ENCODE data around the gene CYLD.

The CYLD gene

DNA sequence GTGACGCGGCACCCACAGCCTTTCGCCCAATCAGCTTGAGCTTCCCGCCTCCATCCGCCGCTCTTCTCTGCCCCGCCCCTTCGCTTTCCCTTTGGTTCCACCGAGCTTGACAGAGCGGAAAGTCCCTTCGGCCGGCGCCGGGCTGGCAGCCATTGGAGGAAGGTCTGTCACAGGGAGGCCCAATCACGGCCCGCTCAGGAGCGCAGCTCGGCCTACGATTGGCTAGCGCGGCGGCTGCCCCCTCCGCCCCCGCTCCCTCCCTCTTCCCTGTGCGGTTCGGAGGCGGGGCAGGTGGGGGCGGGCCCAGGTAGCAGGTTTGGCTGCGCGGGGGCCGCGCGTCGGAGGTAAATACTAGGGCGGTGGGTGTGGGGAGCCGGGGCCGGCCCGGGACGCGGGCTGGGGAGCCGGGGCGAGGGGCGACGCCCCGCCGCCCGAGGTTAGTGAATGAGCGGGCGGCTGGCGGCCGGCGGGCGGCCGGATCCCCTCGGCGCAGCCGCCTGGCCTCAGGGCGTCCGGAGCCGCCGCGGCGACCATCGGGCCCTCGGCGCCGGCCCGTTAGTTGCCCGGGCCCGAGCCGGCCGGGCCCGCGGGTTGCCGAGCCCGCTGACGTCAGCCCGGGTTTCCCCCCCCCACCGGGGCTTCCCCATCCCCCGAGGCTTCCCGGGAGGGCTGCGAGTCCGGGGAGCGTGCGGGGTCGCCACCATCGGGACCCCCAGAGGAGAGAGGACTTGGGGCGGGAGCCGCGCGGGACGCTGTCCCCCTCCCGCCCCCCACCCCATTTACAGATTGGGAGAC is at the start of gene CYLD:
Gene CYLD (plus strand): TSS at position 306 of the 795 bp plus-strand sequence. CDS start 7,613 bp downstream, outside the sequence.
- DNase-seq (ENCODE audit: low spot score) (peak; percentile 100), ATAC-seq (ENCODE audit: low read depth) (peak; percentile 97)
- Histone ChIP-seq H3K36me3 (ENCODE audit: low read depth) (0 out of 2 replicates have a peak, but pooled peaks cover 4% of the 10 kb centered on the region), H3K4me3 (ENCODE audit: severe bottlenecking) (peak within 1 kb of the TSS; percentile 77), H3K27me3 (ENCODE audit: insufficient read depth, poor library complexity, severe bottlenecking) (no peaks in the 10 kb centered on the region), H3K27ac (ENCODE audit: poor library complexity, severe bottlenecking) (peak within 1 kb of the TSS; percentile 43), H3K9me3 (ENCODE audit: severe bottlenecking) (no peaks in the 10 kb centered on the region), H3K4me1 (ENCODE audit: insufficient read depth, poor library complexity, severe bottlenecking) (peaks cover 21% of the 10 kb centered on the region)
- TF ChIP-seq, protein P1, sequence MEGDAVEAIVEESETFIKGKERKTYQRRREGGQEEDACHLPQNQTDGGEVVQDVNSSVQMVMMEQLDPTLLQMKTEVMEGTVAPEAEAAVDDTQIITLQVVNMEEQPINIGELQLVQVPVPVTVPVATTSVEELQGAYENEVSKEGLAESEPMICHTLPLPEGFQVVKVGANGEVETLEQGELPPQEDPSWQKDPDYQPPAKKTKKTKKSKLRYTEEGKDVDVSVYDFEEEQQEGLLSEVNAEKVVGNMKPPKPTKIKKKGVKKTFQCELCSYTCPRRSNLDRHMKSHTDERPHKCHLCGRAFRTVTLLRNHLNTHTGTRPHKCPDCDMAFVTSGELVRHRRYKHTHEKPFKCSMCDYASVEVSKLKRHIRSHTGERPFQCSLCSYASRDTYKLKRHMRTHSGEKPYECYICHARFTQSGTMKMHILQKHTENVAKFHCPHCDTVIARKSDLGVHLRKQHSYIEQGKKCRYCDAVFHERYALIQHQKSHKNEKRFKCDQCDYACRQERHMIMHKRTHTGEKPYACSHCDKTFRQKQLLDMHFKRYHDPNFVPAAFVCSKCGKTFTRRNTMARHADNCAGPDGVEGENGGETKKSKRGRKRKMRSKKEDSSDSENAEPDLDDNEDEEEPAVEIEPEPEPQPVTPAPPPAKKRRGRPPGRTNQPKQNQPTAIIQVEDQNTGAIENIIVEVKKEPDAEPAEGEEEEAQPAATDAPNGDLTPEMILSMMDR (IDR thresholded peaks at IDR 0.05; ENCODE audit: poor library complexity, severe bottlenecking) = no peak

DNA sequence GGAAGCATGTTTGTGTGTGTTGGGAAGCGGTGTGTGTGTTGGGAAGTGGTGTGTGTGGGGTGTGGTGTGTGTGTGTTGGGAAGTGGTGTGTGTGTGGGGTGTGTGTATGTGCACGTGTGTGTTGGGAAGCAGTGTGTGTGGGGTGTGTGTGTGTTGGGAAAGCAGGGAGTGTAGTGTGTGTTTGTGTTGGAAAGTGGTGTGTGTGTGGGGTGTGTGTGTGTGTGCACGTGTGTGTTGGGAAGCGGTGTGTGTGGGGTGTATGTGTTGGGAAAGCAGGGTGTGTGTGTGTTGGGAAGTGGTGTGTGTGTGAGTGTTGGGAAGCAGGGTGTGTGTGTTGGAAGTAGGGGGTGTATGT is 49.3 kb upstream of the CYLD start:
- ATAC-seq (ENCODE audit: low read depth) (no peak), DNase-seq (ENCODE audit: low spot score) (no peak)
- no peaks in the 10 kb centered on the region for H3K36me3 ChIP-seq (ENCODE audit: low read depth)
- H3K9me3 ChIP-seq (ENCODE audit: severe bottlenecking) = no peaks in the 10 kb centered on the region
- TF ChIP-seq, protein P1 (IDR thresholded peaks at IDR 0.05; ENCODE audit: poor library complexity, severe bottlenecking) = no peak
- no peak overlapping the region for H3K4me3 ChIP-seq (ENCODE audit: severe bottlenecking)
- no peaks in the 10 kb centered on the region for H3K27me3 ChIP-seq (ENCODE audit: insufficient read depth, poor library complexity, severe bottlenecking)
- H3K27ac ChIP-seq (ENCODE audit: poor library complexity, severe bottlenecking) = no peak overlapping the region
- peaks cover 16% of the 10 kb centered on the region for H3K4me1 ChIP-seq (ENCODE audit: insufficient read depth, poor library complexity, severe bottlenecking)

DNA sequence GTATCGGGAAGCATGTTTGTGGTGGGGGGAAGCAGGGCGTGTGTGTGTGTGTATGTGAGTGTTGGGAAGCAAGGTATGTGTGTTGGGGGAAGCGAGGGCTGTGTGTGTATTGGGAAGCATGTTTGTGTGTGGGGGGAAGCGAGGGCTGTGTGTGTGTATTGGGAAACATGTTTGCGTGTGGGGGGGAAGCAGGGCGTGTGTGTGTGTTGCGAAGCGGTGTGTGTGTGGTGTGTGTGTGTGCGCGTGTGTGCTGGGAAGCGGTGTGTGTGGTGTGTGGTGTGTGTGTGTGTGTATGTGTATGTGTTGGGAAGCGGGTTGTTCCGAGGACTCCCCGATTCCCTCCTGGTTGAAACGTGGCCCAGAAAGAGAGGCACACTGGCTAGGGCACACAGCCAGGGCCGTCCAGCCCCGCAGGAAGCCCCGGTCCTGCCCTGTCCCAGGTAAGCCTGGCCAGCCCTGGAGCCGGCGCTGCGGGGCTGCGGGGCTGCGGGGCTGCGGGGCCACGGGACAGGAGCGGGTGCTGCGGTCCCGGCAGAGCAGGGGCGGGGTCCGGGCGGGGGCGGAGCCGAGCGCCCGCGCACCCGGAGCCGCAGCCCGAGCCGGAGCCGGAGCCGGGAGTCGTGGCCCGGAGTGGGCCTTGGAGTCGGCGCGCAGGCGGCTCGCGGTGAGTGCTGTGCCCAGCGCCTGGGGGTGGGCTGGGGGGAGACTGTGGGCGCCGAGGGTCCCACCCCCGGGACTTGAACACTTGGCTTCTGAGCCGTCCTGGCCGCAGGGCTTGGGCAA is 48.7 kb upstream of the CYLD start, which contains the start of gene NOD2:
Gene NOD2 (plus strand): TSS at position 608 of the 783 bp plus-strand sequence. CDS start 5,890 bp downstream, outside the sequence.
- H3K4me3 ChIP-seq (ENCODE audit: severe bottlenecking) = peak within 1 kb of the TSS; percentile 30
- H3K36me3 ChIP-seq (ENCODE audit: low read depth) = no peaks in the 10 kb centered on the region
- H3K4me1 ChIP-seq (ENCODE audit: insufficient read depth, poor library complexity, severe bottlenecking) = peaks cover 21% of the 10 kb centered on the region
- no peaks in the 10 kb centered on the region for H3K27me3 ChIP-seq (ENCODE audit: insufficient read depth, poor library complexity, severe bottlenecking)
- TF ChIP-seq, protein P1 (IDR thresholded peaks at IDR 0.05; ENCODE audit: poor library complexity, severe bottlenecking) = no peak
- no peak within 1 kb of the TSS for H3K27ac ChIP-seq (ENCODE audit: poor library complexity, severe bottlenecking)
- ATAC-seq (ENCODE audit: low read depth) = peak; percentile 35; the same call in 2 of the 3 replicates
- H3K9me3 ChIP-seq (ENCODE audit: severe bottlenecking) = no peaks in the 10 kb centered on the region
- DNase-seq (ENCODE audit: low spot score) = no peak

DNA sequence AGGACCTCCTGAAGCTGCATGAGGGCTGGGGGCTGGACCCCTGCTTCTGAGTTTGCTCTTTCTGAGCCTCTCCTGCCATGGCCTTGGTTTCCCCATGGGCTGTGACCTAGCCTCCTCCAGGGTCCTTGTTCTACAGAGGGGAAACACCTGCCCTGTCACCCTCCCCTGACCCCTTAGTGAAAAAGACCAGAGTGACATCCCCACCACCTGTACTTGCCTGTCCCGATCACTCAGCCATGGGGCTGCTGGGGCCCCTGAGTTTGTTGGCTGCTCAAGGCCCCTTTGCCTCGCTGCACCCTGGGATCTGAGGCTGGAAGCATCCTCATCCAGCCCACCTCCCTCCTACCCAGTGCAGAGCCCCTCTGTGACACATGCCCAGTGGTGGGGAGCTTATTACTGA is 47.7 kb upstream of the CYLD start:
- no peaks in the 10 kb centered on the region for H3K9me3 ChIP-seq (ENCODE audit: severe bottlenecking)
- H3K4me3 ChIP-seq (ENCODE audit: severe bottlenecking) = no peak overlapping the region
- H3K4me1 ChIP-seq (ENCODE audit: insufficient read depth, poor library complexity, severe bottlenecking) = peaks cover 24% of the 10 kb centered on the region
- no peaks in the 10 kb centered on the region for H3K36me3 ChIP-seq (ENCODE audit: low read depth)
- no peak overlapping the region for H3K27ac ChIP-seq (ENCODE audit: poor library complexity, severe bottlenecking)
- TF ChIP-seq, protein P1 (IDR thresholded peaks at IDR 0.05; ENCODE audit: poor library complexity, severe bottlenecking) = no peak
- no peak for DNase-seq (ENCODE audit: low spot score)
- H3K27me3 ChIP-seq (ENCODE audit: insufficient read depth, poor library complexity, severe bottlenecking) = no peaks in the 10 kb centered on the region
- ATAC-seq (ENCODE audit: low read depth) = no peak

Measured in RWPE2 (cell line).